OCI-LY3 (cell line): ENCODE measurements around the gene SPON2.

ENCODE experiments used
- H2AFZ ChIP-seq: fragments of 200-600, 300-600 bp; shearing (Covaris generic); 2 replicates; pipeline ENCODE4 v1.6.0; 2014; ENCODE audit warnings: antibody characterized with exemption, low read depth, low read length
- H3K27ac ChIP-seq: fragments of 200-600, 300-600 bp; sonication (generic); 2 replicates; pipeline ENCODE4 v1.5.1; 2014; ENCODE audit warnings: mild to moderate bottlenecking, low read length, moderate library complexity, mixed read lengths
- H3K27me3 ChIP-seq: fragments of 200-600, 300-600 bp; sonication (generic); 2 replicates; pipeline ENCODE4 v1.6.1; 2014; ENCODE audit warnings: low read depth, low read length, mixed read lengths
- H3K36me3 ChIP-seq: fragments of 200-600, 300-600 bp; sonication (generic); replicated peaks from 2 replicates; pipeline ENCODE3; 2014; ENCODE audit warnings: low read depth, low read length, mixed read lengths
- H3K4me1 ChIP-seq: fragments of 300-600, 200-600 bp; sonication (generic); 2 replicates; pipeline ENCODE4 v1.6.1; 2014; ENCODE audit warnings: low read length, mixed read lengths
- H3K4me2 ChIP-seq: fragments of 200-600, 300-600 bp; sonication (generic); 2 replicates; pipeline ENCODE4 v1.6.1; 2014; ENCODE audit warnings: low read length, mixed read lengths
- H3K4me3 ChIP-seq: fragments of 300-600, 200-600 bp; sonication (generic); 2 replicates; pipeline ENCODE4 v1.5.1; 2014; ENCODE audit warnings: antibody characterized with exemption, mild to moderate bottlenecking, low read length, moderate library complexity
- H3K79me2 ChIP-seq: fragments of 300-600, 200-600 bp; shearing (Covaris generic); 2 replicates; pipeline ENCODE4 v1.6.1; 2014; ENCODE audit warnings: mild to moderate bottlenecking, low read length, mixed read lengths
- H3K9ac ChIP-seq: fragments of 300-600, 200-600 bp; shearing (Covaris generic); 2 replicates; pipeline ENCODE4 v1.6.0; 2014; ENCODE audit warnings: mild to moderate bottlenecking, low read length, moderate library complexity
- H3K9me3 ChIP-seq: fragments of 200-600, 300-600 bp; shearing (Covaris generic); 2 replicates; pipeline ENCODE4 v1.6.1; 2014; ENCODE audit warnings: low read length, mixed read lengths; ENCODE audit not compliant: insufficient read depth
- H4K20me1 ChIP-seq: fragments of 200-600, 300-600 bp; sonication (generic); 2 replicates; pipeline ENCODE4 v1.6.1; 2016; ENCODE audit warnings: low read length, mixed read lengths; ENCODE audit not compliant: insufficient read depth
- EZH2phosphoT487 ChIP-seq: fragments of 200-600 bp; shearing (Covaris generic); IDR thresholded peaks from 2 replicates; pipeline ENCODE4 v1.6.1; 2018; ENCODE audit warnings: antibody characterized with exemption, mixed run types, low read depth
- TF ChIP-seq, protein P1 (sequence below): fragments of 200-600, 300-600 bp; sonication (generic); IDR thresholded peaks from 2 replicates; pipeline ENCODE4 v1.5.1; 2014; ENCODE audit warnings: antibody characterized with exemption, low read length, low read depth

SPON2 gene

DNA sequence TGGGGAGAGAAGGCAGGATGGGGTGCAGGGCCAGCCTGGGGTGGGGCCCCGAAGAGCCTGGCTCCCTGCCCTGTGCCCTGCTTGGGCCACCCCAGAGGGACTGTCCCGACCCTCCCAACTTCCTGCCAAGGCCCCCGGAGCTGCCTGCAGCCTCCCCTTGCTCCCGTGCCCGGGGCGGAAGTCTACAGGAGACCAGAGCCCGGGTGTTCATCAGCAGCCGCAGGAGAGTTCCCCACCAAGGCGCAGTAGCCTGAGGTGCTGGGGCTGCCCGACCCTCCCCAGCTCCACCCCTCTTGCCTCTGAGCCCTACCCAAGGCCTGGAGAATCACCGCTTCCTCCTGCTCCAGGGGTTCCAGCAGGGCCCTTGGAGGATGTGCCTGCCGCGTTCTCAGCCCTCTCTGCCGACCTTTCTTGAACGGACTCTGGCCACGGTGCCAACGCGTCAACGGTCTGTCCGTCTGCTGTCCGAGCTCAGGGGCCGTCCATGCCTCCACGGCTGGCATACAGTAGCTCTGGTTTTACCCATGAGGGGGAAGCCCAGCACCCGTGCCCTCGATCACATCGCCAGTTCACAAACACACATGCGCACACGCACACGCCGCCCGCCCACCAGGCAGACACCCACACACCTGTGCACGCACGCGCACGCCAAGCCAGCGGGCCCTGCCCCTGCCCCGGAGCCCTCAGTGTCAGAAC, 36.0 kb upstream of the SPON2 start:
- no peaks in the 10 kb centered on the region for H3K79me2 ChIP-seq
- no peaks in the 10 kb centered on the region for H3K27me3 ChIP-seq
- H3K4me1 ChIP-seq = peaks cover 7% of the 10 kb centered on the region
- no peak overlapping the region for H3K27ac ChIP-seq
- H3K9ac ChIP-seq = no peak overlapping the region
- no peak overlapping the region for H3K4me2 ChIP-seq
- no peak overlapping the region for H3K4me3 ChIP-seq
- H2AFZ ChIP-seq = no peak overlapping the region
- TF ChIP-seq EZH2phosphoT487 = no peak
- TF ChIP-seq, protein P1, sequence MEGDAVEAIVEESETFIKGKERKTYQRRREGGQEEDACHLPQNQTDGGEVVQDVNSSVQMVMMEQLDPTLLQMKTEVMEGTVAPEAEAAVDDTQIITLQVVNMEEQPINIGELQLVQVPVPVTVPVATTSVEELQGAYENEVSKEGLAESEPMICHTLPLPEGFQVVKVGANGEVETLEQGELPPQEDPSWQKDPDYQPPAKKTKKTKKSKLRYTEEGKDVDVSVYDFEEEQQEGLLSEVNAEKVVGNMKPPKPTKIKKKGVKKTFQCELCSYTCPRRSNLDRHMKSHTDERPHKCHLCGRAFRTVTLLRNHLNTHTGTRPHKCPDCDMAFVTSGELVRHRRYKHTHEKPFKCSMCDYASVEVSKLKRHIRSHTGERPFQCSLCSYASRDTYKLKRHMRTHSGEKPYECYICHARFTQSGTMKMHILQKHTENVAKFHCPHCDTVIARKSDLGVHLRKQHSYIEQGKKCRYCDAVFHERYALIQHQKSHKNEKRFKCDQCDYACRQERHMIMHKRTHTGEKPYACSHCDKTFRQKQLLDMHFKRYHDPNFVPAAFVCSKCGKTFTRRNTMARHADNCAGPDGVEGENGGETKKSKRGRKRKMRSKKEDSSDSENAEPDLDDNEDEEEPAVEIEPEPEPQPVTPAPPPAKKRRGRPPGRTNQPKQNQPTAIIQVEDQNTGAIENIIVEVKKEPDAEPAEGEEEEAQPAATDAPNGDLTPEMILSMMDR = no peak
- no peaks in the 10 kb centered on the region for H3K9me3 ChIP-seq
- H4K20me1 ChIP-seq = peaks cover 4% of the 10 kb centered on the region; the same call in 1 of the 2 replicates
- peaks cover 12% of the 10 kb centered on the region for H3K36me3 ChIP-seq

DNA sequence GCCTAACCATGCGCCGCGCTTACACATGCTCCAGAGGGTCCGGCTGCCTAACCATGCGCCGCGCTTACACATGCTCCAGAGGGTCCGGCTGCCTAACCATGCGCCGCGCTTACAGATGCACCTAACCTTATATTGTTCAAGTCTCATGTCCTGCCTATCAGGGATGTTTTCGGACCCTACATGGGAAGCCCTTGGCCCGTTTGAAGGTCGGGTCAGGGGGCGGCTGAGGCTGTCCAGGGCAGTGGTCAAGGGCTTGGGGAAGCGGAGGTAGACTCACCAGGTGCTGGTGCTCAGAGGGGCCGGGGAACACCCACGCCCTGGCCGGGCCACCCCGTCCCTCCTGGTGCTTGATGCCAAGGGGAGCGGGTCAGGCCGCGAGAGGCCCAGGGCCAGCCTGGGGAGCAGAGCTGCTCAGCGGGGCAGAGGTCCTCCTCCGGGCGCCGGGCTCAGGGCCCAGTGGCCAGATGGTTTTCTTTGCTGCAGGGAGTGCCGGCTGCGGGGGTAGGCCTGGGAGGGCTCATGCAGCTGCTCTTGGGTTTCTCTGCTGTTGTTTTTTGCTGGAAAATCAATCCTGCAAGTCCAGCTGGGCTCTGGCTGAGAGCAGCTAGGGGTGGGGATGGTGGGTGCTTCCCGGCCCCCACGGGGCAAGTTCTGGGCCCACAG, 35.4 kb upstream of the SPON2 start:
- Histone ChIP-seq H3K79me2 (no peaks in the 10 kb centered on the region), H3K27me3 (no peaks in the 10 kb centered on the region), H3K4me3 (no peak overlapping the region), H3K27ac (no peak overlapping the region), H3K4me2 (no peak overlapping the region), H3K9ac (no peak overlapping the region), H3K9me3 (no peaks in the 10 kb centered on the region), H2AFZ (no peak overlapping the region), H3K36me3 (peaks cover 9% of the 10 kb centered on the region), H3K4me1 (peaks cover 7% of the 10 kb centered on the region), H4K20me1 (peaks cover 4% of the 10 kb centered on the region; the same call in 1 of the 2 replicates)
- TF ChIP-seq, protein P1 = no peak
- no peak for TF ChIP-seq EZH2phosphoT487

DNA sequence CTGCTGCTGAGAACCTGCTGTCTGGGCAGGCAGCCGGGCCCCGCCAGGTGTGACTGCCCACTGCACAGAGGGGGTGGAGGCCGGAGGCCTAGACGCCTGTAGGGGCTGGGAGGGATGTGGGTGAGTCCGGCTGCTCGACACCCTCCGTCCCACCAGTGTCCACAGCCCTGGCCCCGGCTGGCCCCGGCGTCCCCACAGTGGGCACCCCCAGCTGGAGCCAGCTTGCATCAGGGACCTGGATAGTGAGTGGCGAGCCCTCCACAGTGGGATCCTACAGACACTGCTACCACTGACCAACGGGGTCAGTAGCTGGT, 34.7 kb upstream of the SPON2 start:
- Histone ChIP-seq H3K4me2 (no peak overlapping the region), H3K9ac (no peak overlapping the region), H3K4me1 (peaks cover 7% of the 10 kb centered on the region), H3K27ac (no peak overlapping the region), H3K36me3 (peaks cover 4% of the 10 kb centered on the region), H3K4me3 (no peak overlapping the region), H4K20me1 (peaks cover 4% of the 10 kb centered on the region; the same call in 1 of the 2 replicates), H3K9me3 (no peaks in the 10 kb centered on the region), H3K79me2 (no peaks in the 10 kb centered on the region), H3K27me3 (no peaks in the 10 kb centered on the region), H2AFZ (no peak overlapping the region)
- TF ChIP-seq, protein P1 = no peak

DNA sequence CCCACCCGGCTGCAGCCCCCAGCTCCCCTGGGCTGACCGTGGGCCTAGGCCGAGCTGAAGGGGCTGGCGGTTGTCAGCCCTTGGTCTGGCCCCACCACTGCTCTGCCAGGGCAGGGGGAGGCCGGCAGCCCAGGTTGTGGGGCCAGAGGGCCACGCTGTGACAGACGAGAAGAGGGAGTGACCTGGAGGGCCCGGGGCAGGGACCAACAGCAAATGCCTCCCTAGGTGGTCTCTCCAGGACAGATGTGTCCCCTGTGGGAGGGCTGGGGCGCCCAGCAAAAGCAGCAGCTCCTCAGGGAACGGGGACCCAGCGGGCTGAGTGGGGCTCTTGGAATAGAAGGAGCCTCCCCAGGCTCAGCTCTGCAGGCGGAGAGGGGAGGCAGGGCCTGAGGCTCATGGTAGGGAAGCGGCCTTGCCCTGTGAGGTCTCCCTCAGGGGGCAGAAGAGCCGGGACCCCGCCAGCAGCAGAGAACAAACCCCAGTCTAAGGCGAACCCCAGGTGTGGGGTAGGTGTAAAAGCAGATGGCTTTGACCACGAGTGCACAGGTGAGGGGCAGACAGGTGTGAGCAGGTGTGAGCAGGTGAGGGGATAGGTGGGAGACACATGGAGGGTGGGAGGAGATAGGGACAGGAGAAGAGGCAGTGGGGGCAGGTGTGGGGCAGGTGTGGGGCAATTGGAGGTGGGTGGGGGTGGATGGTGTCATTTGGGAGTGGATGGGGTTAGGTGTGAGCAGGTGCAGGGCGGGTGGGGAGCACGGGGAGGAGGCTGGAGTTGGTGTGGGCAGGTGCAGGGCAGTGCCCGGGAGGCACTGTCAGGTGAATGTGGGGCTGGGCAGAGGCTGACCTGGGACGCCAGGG, 34.1 kb upstream of the SPON2 start:
- Histone ChIP-seq H3K27ac (no peak overlapping the region), H3K4me1 (peaks cover 12% of the 10 kb centered on the region), H3K36me3 (peaks cover 4% of the 10 kb centered on the region), H3K9ac (no peak overlapping the region), H3K9me3 (no peaks in the 10 kb centered on the region), H3K4me3 (no peak overlapping the region), H2AFZ (no peak overlapping the region), H3K27me3 (no peaks in the 10 kb centered on the region), H3K79me2 (no peaks in the 10 kb centered on the region), H3K4me2 (no peak overlapping the region), H4K20me1 (peaks cover 4% of the 10 kb centered on the region; the same call in 1 of the 2 replicates)
- TF ChIP-seq EZH2phosphoT487 = no peak
- TF ChIP-seq, protein P1 = no peak
